Nephron progenitor cell (in vitro differentiated cells): ENCODE data around the gene NGRN.

Experiments used
- DNase-seq: peaks from one replicate; pipeline ENCODE4 v3.0.0; 2021
- H3K27ac Mint-ChIP-seq: 2 replicates; pipeline ENCODE4 v1.8.0; 2021; ENCODE audit warnings: mild to moderate bottlenecking, moderate library complexity, mixed read lengths
- H3K27me3 Mint-ChIP-seq: 2 replicates; pipeline ENCODE4 v1.8.0; 2021; ENCODE audit warnings: mild to moderate bottlenecking, low read depth, mixed read lengths; ENCODE audit not compliant: poor library complexity
- H3K36me3 Mint-ChIP-seq: 2 replicates; pipeline ENCODE4 v1.8.0; 2021; ENCODE audit warnings: low read depth, mixed read lengths
- H3K4me1 Mint-ChIP-seq: 2 replicates; pipeline ENCODE4 v1.8.0; 2021; ENCODE audit warnings: mixed read lengths
- H3K4me3 Mint-ChIP-seq: 2 replicates; pipeline ENCODE4 v1.8.0; 2021; ENCODE audit warnings: mild to moderate bottlenecking, moderate library complexity, mixed read lengths
- H3K9me3 Mint-ChIP-seq: 2 replicates; pipeline ENCODE4 v1.8.0; 2021; ENCODE audit warnings: mild to moderate bottlenecking, moderate library complexity, mixed read lengths
- CTCF ChIP-seq: fragments of 200-600 bp; sonication (generic); IDR thresholded peaks from 2 replicates; pipeline ENCODE4 v1.5.0; 2021; ENCODE audit warnings: antibody characterized with exemption

NGRN gene

GRCh38 chr15:90265271-90266060, at the start of gene NGRN:
NGRN (plus strand) TSS chr15:90265672; CDS start chr15:90265713, 41 bp downstream.
- no peaks in the 10 kb centered on the region for H3K9me3 Mint-ChIP-seq
- H3K27me3 Mint-ChIP-seq: peaks cover 10% of the 10 kb centered on the region
- peak within 1 kb of the TSS; percentile 98 for H3K27ac Mint-ChIP-seq
- H3K4me1 Mint-ChIP-seq: peaks cover 53% of the 10 kb centered on the region
- TF ChIP-seq CTCF: no peak
- peak within 1 kb of the TSS; percentile 97 for H3K4me3 Mint-ChIP-seq
- peak; percentile 86 for DNase-seq
- H3K36me3 Mint-ChIP-seq: peaks cover 29% of the 10 kb centered on the region

GRCh38 chr15:90217671-90218394, 47.6 kb upstream of the NGRN start:
- Mint-ChIP-seq H3K27ac (no peak overlapping the region), H3K9me3 (no peaks in the 10 kb centered on the region), H3K27me3 (no peaks in the 10 kb centered on the region), H3K4me3 (no peak overlapping the region), H3K4me1 (peaks cover 15% of the 10 kb centered on the region), H3K36me3 (peaks cover 39% of the 10 kb centered on the region)
- TF ChIP-seq CTCF: no peak
- no peak for DNase-seq

- H3K4me1 Mint-ChIP-seq: peaks cover 14% of the 10 kb centered on the region
- TF ChIP-seq CTCF: peak; percentile 73
These were observed 45.9 kb upstream of the NGRN start for GRCh38 chr15:90219421-90220141.

GRCh38 chr15:90221246-90221900, 44.1 kb upstream of the NGRN start:
- peak; percentile 63 for DNase-seq
- Mint-ChIP-seq H3K36me3 (peaks cover 43% of the 10 kb centered on the region), H3K27ac (no peak overlapping the region), H3K27me3 (no peaks in the 10 kb centered on the region), H3K4me3 (no peak overlapping the region), H3K4me1 (peaks cover 10% of the 10 kb centered on the region), H3K9me3 (no peaks in the 10 kb centered on the region)
- peak; percentile 45 for TF ChIP-seq CTCF

More at GRCh38 chr15:90219421-90220141, 45.9 kb upstream of the NGRN start:
- Mint-ChIP-seq H3K36me3 (peaks cover 45% of the 10 kb centered on the region), H3K4me3 (no peak overlapping the region), H3K27me3 (no peaks in the 10 kb centered on the region), H3K27ac (peak overlapping the region; percentile 62), H3K9me3 (no peaks in the 10 kb centered on the region)
- peak; percentile 70 for DNase-seq

- no peak for DNase-seq
These were observed 42.9 kb upstream of the NGRN start for GRCh38 chr15:90222547-90222946.

More at GRCh38 chr15:90222547-90222946, 42.9 kb upstream of the NGRN start:
- no peak overlapping the region for H3K4me3 Mint-ChIP-seq
- no peak overlapping the region for H3K27ac Mint-ChIP-seq
- no peaks in the 10 kb centered on the region for H3K27me3 Mint-ChIP-seq
- H3K36me3 Mint-ChIP-seq: peaks cover 40% of the 10 kb centered on the region
- H3K4me1 Mint-ChIP-seq: peaks cover 10% of the 10 kb centered on the region
- no peaks in the 10 kb centered on the region for H3K9me3 Mint-ChIP-seq
- no peak for TF ChIP-seq CTCF
